Umbilical cord (tissue), 2 donors: ENCODE data around the gene SLC8A1. TPM values are rescaled to one million over a fixed set of nuclear protein-coding genes. Genes with fewer than 3 reads are reported as not detected.

ENCODE experiments used
- DNase-seq: peaks from one replicate; pipeline ENCODE4 v3.0.0-alpha.2; 2015; ENCODE audit warnings: low spot score
- total RNA-seq: library from RNA; depleted of rRNA; stranded (reverse); fragments of >200 nt; gene quantifications from one replicate; pipeline ENCODE4 v1.2.3, GENCODE V29; 2014; ENCODE audit warnings: low replicate concordance; ENCODE audit not compliant: insufficient read depth

The SLC8A1 gene
- total RNA-seq, 1 donor from 2014 or later, result 431 TPM

DNA sequence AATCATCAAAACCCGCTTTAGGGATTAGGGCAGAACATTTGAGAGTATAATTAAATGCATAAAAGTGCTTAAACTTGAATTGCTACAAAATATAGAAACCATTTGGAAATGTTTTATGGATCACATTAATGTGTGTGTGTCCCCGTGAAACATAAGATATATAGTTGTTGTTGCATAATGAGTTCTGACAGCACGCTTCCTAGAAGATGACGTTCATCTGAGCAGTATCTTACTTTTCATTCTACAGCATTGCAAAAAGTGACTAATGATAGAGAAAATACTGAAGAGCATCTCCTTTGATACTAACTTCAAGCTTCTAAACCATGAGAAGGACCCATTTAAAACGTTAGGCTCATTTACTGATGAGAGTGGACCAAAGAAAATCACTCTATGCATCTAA, 63.7 kb downstream of the SLC8A1 start:
- no peak for DNase-seq

DNA sequence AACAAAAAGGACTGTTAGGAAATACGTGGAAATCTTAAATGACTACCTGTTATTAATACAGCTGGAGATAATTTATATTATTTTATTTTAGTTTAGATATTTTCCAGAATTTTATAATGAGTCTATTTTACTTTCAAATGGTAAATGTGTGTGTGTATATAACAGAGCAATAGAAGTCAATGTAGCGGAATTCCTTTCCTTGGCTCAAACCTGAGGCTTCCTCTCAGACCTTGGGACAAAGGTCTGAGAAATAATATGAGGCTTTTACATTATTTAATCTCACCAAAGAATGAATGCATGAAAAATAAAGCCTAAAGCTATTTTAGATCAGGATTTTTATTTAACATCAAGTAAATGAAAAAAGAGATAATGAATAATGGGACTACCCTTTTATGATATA, 65.7 kb downstream of the SLC8A1 start:
- no peak for DNase-seq

DNA sequence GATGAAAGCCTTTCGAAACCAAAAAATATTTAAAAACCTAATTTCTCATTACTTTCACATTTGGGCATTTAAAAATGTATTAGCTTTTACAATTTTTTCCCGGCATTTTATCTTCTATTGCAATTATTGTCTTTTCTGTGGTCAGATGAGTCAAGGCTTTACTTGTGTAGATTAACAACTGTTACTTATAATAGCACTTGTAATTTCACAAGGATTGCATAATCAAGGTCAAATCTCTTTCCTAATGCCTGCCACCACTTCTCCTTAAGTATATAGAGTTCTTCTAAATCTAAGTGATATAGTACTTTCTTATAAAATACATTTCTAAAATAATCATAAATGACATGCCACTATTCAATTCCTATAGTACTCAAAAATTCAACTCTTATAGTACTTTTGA, 67.2 kb downstream of the SLC8A1 start:
- DNase-seq, result no peak

DNA sequence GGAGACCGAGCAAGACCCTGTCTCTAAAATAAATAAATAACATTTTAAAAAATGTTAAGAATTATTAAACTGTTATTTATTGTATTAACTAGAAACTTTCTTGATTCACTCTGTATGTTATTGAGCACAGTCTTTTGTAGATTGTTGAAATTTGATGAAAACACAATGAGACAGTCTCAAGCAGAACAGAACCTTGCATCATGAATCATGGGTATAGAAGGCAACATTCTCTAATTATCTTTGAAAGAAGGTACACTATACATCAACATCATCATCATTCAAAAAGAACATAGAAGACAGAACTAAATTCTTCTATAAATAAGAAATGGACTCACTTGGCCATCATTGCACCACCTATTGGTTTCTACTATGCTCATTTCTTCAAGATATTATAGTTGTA, 67.7 kb downstream of the SLC8A1 start:
- DNase-seq, result no peak

DNA sequence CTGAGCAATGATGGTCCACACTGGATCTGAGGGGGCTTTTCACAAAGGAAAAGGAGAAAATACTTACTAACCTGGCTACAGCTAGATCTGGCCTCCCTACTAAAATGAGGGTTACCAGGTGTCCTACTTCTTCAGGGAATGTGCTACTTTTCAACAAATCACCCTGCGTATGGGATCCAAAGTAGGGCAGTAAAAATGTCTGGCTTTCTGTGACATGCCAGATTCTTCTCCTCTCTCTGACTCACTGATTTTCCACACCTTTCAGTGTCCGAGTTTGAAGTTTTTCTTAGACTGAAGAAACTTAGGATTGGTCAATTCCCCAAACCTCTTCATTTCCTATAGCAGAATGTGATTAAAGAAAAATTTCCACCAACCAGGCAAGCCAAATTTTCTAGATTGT, 71.2 kb downstream of the SLC8A1 start:
- no peak for DNase-seq

DNA sequence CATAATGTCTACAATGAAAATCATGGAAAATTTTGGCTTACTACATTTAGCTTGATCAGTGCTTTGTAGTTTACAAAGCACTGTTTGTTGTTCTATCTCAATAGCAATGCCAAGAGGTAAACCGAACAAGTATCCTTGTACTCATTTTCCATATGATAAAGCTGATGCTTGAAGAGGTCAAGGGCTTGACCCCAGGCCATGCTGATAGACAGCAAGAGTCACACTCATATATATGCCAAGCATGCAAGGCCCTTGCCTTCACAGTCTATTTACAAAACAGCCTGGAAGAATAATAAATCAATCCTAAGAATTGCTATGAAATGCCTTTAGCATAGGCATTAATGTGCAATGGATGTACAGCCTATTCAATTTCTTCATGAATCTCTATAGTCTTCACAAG, 71.8 kb downstream of the SLC8A1 start:
- DNase-seq, result no peak

DNA sequence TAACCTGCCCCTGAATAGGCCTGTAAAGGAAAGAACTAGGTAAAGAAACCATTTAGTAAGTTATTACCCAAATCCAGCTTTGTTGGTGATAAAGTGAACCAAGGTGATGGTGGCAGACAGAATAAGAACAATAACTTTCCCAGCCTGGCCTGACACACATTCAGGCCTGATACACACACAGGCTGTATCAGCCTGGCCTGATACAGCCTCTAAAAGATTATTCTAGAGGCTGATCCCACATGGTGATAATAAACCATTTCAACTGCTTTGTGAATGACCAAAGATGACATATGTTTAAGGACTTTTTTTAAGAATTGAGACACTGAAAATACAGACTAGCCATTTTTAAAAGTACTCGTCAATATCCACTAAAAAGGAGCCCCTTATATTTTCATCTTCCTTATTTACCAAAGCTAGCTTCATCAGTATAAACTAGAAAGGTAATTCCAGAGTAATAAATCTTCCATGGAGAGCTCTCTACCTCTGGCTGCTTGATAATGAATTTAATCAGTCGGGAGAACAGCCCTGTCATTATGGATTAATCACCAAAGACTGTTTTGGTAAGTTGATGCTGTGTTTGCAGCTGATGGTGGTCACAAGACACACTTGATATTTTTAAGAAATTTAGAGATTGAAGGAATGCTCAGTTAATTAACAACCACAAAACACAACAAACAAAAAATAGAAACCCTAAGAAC, 77.2 kb downstream of the SLC8A1 start:
- DNase-seq, result no peak

DNA sequence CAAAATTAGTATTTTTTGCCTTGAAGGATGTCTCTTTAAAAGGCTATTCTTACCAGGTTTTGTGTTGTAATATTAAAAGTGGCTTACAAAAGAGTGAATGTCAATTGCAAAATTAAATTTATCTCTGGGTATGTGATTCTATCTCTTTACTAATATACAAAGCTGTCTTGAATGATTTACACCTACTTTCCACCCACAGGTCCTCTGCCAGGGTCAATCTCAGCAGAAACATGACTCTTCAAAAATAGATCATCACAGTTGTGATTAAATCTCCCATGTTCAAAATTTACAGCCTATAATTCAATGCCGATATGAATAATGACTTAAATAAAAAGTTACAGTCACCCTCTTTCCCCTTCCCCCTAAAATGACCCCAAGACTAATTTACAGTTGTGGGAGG, 78.8 kb downstream of the SLC8A1 start:
- DNase-seq, result no peak

DNA sequence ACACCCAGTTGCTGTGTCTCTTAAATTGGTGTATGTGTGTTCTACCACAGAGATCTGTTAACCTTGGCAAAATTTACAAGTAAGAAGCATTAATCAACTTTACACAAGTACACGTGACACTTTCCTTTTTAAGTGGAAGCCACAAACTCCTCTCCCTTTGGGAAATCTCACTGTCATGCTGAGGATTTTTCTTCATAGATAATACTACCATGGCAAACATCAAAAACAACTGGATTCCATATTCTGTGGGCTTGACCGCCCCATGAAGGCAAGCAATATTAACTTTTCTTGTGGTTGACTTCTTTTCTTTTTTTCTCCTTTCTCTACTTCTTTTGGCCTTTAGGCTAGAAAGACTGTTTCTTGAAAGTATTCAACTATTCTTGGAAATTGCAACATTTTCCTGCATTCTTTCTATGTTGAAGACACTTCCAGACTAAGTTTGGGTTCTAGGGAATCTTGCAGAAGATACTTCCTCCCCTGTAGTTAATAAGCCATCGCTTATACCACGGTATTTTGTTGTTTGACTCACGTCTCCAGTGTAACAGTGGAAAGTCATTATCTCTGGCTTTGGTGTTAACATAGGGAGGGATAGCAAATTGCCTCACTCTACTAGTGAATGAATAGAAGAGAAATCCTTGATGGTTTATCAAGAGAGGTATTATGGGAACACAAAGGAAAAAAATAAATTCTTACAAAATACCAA, 79.5 kb downstream of the SLC8A1 start:
- DNase-seq, result peak; percentile 60

DNA sequence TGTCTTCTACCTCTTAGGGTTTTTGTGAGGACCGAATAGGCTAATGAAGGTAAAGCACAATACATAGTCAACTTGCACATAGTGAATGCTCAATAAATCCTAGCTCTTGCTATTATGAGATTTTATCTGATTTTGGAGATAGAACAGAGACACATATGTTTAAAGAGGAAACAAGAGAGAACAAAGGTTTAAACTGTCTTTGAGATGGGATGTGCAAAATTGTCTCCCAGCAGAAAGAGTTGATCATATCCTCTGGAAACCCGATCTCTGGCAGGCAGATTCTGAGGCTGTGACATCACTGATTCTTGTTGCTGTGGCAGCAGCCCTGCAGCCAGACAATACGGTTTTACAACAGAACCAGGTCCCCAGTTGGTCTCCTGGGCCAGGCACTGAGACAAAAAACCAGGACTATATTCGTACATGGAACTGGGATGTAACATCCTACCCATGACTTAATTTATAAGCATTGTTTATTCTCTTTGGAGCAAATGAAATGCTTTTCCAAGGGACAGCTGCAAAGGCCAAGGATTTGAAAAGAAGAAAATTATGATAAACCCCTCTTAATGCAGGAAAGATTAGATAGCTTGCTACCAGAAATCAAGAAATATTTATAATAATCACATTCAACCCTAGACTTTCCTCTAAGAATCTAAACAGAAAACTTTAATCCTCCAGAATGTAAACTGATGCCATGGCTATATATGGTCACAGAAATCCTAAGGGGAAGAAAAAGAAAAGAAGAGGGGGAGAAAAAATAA, 80.2 kb downstream of the SLC8A1 start:
- peak; percentile 88 for DNase-seq

DNA sequence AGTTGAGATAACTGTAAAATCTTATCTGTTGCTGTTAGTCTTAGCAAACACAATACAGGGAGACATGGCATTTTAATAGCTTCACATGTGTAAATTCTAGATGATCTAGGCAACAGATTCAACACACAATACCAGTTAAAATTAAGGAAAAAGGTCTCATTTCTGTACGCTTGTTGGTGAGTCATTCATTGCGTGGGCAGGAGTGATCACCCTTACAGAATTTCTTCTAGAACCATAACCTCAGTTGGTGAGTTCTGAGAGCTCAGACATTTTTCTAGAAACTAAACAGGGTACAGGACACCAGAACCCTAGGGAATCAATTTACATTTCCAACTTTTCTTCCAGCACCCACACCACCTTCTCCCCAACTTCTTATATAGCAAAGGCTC, 81.9 kb downstream of the SLC8A1 start:
- DNase-seq, result no peak

DNA sequence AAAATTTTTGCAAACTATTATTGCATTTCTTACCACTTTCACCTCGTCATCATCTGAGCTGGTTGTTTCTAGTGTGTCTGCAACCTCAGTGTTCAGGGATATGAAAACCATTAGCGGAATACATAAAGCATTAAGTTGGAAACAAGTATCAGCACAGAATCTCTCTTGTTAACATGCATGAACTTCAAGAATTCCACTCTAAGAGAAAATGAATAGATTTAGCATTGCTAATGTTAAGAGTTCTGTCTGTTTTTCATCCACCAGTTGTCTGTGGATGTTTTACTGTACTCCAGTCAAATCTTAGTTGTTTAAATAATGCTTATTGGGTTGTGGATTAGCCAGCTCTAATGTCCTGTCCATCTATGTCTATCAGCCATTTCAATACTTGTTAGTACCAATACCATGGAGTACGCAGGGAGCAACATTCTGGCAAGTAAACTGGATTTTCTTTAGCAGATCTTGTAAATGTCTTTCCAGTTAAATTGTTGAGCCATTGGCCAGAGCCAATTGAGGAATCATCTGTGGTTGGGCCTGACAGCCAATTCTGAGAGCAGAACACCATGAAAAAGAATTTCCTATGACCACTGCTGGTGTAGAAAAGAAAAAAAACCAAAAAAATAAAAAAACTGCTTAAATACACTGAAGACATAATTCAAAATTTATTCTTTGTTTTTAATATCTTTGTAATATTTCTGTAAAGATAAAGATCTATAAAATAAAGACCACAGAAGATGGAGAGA, 82.5 kb downstream of the SLC8A1 start:
- DNase-seq, result no peak

DNA sequence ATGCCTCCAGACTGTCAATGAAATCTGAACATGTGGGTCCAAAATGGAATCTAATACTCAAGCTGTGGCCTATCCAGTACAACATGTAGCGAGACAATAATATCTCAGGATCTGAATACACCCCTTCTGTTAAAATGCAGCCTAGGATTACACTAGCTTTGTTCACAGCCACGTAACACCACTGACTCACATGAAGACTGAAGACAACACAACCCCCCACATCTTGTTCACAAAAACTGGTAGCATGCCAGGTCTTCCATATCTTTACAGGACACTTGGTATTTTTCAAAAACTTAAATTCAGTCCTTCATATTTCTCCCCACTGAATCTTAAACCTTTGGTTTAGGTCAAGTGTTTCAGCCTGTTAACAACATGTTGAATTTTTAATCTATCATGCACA, 84.2 kb downstream of the SLC8A1 start:
- DNase-seq, result no peak

DNA sequence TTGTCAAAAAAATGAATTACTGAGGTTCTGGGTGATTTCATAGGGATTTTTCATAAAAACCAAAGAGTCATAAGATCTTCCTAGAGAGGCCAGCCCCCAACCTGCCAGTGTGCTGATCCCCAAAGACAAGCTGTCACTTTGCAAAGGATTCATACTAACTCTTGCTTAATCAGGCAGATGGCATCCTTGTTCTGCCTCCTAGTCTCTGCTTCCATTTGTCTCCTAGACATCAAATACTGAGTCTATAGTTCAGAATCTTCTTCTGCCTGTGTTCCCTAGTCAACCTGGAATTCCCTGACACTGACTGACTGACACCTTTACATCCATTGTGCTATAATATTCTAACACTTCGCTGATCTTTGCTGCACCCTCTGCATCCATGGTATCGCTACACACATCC, 84.9 kb downstream of the SLC8A1 start:
- DNase-seq, result no peak

DNA sequence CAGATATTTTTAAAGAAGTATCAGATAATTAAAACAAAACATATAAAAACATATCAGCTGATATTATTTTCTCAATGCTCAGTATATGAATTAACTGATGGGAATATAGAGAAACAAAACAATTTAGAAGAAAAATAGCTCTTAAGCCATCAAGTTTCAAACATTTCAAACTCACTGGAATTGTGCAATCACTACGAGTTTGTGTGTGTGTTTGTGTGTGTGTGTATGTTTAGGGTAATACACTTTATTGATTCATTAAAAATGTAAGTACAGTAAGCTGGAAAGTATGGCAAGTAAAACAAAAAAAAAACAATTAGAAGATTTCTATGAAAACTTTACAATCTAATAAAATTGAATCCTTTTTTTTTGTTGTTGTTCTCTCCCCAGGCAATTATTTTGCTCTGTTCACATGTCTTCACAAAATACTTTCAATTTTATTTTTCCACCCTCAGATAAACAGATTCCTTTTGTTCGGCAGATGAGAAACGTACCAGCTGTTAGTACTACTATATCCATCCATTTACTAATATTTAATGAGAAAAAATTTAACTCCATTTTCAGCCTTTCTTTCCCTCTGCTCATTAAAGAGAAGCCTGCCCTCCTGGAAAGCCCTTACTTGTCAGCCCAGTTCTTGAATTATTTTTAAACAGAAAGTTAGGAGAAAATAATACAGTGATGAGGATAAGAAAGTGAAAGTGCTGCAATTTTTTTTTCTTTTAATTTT, 87.6 kb downstream of the SLC8A1 start:
- peak; percentile 43 for DNase-seq

DNA sequence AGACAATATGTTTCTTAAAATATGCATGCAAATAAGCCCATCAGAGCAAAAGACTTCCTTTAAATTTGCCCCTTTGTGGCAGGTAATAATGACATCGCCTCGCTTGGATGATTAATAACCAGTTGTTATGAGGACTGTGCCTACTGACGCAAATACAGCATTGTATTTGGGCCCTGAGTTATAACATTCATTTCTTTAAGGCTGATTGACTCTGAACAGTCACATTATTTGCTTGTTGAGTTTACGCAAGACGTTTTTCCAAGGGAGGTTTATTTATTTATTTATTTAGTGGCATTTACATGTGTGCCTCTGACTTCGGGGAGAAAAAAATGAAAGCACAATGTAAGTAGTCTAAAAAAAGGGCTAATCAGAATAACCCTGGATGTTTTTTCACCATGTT, 88.3 kb downstream of the SLC8A1 start:
- no peak for DNase-seq

DNA sequence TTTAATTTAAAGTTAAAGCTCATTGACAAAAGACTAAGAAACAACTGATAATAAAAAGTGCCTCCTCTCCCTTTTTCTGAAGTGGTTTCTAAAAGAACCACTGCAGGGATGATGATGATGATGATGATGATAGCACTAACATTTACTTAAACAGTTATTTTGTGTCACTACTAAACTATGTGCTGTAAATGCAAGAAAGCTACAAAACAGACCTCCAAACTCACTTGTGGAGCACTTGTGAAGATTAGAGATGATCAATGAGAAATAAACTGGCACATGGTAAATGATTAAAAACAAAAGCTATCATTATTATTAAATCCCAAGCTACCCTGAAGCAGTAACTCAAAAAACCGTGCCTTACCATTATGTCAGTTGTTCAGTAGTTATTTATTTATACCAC, 88.7 kb downstream of the SLC8A1 start:
- no peak for DNase-seq

DNA sequence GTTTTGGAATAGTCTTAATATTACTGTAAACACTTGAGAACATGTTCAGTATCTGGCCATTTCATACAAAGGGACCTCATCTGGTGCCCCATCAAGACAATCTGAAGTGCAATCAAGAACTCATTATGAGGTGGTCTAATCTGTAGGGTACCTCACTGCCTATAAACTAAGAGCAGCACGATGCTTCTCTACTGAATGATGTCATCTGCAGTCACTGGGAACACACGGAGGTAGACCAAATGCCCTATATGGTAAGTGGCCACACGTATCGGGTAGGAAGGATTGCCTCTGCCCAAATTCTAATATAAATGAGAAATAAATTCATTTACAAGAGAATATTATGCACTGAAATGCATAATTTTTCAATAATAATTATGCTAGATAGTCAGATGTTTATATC, 90.4 kb downstream of the SLC8A1 start:
- no peak for DNase-seq

DNA sequence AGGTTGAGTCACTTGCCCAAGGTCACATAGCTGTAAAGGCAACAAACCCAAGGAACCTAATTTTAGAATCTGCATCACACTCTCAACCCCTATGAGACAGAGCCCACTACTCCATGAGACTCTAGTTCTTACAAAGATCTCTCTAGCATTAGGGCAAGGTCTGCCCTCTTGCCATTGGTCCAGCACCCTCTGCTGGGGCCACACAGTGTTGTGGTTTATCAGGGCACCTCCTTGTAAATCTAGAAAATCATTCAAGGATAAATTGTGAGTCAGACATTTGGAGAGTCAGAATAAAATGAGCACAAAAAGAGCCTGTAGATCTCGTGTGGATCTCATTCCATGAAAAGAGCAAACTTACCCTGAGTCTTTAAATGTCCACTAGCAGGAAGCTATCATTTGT, 91.2 kb downstream of the SLC8A1 start:
- DNase-seq, result no peak

DNA sequence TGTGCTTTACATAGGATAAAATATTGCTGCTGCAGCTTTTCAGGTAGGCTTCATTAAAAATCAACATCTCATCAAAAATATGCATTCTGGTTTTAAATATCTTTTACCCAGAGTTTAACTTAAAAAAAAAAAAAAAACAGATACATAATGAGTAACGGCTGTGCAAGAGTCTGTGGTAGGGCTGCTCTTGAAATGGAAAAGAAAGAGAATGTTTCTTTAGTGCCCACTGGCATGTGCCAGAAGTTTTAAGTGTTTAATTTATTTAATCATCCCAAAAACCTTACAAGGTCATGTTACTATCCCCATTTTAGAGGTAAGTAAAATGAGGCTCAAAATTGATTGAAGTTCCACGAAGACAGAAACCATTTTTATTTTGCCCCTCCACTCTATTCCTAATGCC, 92.1 kb downstream of the SLC8A1 start:
- no peak for DNase-seq

DNA sequence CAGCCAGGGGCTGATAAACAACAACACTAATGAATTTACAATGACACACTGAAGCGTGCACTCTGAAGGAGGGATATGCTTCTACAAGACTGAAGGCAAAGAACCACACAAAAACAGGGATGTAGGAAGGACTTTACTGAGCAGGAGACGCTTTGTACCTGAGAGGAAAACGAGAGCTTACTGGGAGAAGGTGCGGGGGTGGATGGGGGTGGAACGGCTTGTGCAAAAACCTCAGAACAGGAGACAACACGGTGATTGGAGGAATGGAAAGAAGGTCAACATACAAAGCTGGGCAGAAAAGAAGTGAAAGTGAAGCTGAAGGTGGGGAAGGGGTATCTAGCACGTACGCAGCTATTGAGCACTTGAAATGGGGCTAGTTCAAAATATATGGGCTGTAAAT, 93.1 kb downstream of the SLC8A1 start:
- DNase-seq, result no peak

DNA sequence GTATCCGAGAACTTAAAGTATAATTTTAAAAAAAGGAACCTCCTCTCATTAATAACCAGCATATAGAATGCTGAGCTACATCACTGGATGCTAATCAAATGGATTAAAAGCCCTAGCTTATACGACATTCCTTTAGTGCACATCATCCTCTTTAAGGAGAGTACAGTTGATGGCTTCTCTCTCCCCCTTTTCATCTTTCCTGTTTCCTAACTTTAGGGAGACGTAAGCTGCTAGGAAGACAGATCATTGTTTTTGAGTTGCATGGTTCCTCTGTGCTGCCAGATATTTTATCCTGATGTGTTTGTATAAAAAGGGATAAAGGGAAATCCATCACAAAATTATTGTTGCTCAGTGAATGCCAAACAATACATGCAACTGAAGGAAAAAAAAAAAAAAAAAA, 94.2 kb downstream of the SLC8A1 start:
- no peak for DNase-seq
